ENCODE results near the gene GBA2.

GBA2 gene

DNA sequence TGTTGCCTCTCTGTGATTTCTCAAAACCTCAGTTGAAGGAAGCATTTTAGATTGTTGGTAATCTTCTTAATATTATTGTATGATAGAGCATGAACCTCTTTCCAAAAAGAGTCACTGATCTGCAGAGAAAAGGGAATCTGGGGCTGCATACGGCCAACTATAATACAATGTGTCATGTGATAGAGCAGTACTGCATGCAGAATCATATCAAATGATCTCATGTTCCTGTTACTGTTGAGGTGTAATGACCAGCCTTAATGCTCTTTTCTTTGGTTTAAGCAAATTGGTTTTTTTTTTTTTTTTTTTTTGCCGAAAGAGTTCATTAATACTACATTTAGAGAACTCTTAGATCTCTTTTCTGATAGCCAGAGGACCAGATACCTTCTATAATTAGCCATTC is 18.0 kb upstream of the GBA2 start:
- no peak for DNase-seq (ENCODE audit: low read depth in 2 of 2)

GRCh38 chr9:35763803-35764202 is 14.8 kb upstream of the GBA2 start:
- no peak for DNase-seq (ENCODE audit: low read depth in 2 of 2)

- no peak for DNase-seq (ENCODE audit: low read depth in 2 of 2)
These were observed 14.2 kb upstream of the GBA2 start for GRCh38 chr9:35763181-35763580.

- DNase-seq (ENCODE audit: low read depth in 2 of 2): no peak
These were observed 11.6 kb upstream of the GBA2 start for GRCh38 chr9:35760651-35761050.

- DNase-seq (ENCODE audit: low read depth in 2 of 2): no peak
These were observed 10.8 kb upstream of the GBA2 start for GRCh38 chr9:35759795-35760194.

DNA sequence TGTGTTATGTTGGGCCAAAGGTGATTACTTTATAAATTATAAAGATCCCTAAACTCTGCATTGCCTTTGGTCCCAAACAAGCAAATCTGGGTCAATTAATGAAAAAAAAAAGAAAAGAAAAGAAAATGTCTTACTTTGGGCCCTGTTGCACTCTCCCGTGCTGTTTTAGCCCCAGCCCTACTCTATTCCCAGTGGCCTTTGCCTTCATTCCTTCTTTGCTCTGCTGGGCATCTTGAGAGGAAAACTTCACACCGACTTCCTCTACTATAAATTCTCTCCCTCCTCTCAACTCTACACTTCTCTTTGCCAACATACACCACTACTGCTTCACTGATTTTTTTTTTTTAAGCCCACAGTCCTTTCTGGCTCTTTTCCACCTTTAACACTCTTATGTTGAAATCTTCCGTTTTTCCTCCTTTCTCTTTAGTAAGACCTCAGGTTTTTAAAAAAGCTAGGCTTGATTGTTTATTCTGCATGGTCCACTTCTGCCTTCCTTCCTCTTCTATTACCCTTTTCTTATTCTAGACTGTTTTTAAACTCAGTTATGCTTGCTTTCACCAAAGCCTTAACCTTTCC is 9.5 kb upstream of the GBA2 start:
- no peak for DNase-seq (ENCODE audit: low read depth in 2 of 2)

DNA sequence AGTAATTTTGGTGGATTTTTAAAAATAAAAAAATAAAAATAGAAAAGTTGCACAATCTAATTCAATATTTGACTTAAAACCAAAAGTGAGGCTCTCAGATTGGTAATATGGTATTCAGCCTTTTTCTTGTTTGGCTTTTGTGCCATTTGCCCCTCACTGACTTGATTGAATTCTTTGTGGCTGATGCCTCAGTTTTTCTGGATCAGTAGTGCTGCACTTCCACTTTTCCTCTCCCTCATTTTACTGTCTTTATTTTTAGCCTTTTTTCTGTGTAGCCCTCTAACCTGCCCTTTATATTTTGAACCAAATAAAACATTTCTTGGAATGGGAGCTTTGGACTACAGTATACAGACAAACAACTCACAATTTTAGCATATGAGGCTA is 8.9 kb upstream of the GBA2 start:
- no peak for DNase-seq (ENCODE audit: low read depth in 2 of 2)

GRCh38 chr9:35757226-35757891 is 8.3 kb upstream of the GBA2 start:
- peak in 1 of 2 donors; percentile 19 for DNase-seq (ENCODE audit: low read depth in 2 of 2)

GRCh38 chr9:35756275-35757225 is 7.5 kb upstream of the GBA2 start:
- peak; percentile 75 to 77 for DNase-seq (ENCODE audit: low read depth in 2 of 2)

DNA sequence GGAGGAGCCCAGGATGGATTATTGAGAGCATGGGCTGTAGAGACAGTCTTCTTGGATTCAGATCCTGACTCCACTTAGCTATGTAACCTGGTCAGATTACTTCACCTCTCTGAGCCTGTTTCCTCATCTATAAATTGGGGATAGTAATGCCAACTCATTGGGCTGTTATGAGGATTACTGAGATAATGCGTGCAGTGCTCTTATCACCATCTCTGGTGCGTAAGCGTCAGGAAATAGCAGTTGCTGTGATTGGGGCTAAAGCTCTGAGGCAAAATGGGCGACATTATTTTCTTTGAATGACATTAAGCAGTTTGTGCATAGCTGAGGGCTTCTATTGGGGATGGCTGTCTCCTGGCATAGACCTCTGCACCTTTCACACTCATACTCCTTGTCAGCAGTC is 6.0 kb upstream of the GBA2 start:
- no peak for DNase-seq (ENCODE audit: low read depth in 2 of 2)

GRCh38 chr9:35754264-35754663 is 5.2 kb upstream of the GBA2 start, which contains the start of gene MSMP:
MSMP (minus strand) TSS chr9:35754276; CDS start chr9:35754129, 147 bp downstream.
- DNase-seq (ENCODE audit: low read depth in 2 of 2): no peak

- DNase-seq (ENCODE audit: low read depth in 2 of 2): no peak
These were observed 4.4 kb upstream of the GBA2 start for GRCh38 chr9:35753466-35753865.

- DNase-seq (ENCODE audit: low read depth in 2 of 2): no peak
These were observed 1.2 kb upstream of the GBA2 start for GRCh38 chr9:35750256-35750531.

DNA sequence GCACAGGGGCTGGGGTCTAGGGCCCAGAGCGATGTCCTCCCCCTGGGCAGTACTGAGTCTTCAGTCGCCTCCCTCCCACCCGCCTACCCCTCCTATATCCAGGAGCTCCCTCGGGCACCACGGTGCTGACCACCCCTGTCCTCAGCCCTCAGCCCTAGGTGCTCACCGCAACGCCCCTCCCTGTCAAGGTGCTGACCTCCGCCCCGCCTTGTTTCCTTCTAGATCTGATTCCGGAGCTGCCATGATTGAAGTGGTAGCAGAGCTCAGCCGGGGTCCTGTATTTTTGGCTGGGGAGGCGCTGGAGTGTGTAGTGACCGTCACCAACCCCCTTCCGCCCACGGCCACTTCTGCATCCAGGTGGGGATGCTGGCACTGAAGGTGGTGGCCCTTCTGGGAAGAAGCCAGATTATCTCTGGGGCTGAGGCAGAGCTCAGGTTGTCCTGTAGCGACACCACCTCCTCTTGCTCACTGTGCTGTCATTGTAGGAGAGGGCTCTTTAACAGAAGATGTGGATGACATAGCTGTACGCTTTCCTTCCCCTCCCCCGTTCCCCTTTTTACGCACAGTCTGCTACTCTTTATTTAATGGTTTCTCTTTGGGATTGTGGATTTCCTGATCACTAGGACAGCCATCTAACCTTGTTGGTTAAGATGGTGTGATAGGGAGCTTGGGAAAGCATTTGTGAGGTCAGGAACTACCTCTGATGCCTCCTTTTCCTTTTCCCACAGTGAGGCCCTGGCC is 657 bp upstream of the GBA2 start:
- peak in 1 of 2 donors; percentile 33 for DNase-seq (ENCODE audit: low read depth in 2 of 2)

DNA sequence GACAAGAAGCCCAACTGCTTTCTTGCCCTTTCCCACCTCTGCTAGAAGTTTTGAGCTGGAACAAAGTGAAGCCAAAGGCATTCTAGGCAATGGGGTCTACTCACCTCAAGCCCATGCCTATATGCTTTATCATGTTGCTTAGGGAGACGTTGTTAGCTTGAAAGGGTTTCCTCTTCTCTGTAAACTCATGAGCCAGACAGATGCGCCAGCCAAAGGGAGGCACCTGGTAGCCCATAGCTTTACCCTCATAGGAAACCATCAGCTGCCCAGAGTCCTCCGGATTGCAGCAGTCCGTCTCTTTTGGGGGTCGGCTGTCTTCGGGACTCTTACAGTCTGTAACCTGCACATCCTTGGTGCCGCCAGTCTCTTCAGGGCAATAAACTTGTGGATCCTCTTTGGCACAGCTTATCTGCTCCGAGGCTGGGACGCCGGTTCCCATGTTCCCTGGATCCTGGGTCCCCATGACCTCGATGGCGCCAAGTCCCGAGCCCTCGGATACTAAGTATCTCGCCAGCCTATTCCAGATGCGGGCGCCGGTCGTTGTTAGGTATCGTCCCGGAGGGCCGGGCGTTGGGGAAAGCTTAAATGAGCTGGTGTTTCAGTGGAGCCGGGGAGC is 678 bp downstream of the GBA2 start:
- DNase-seq (ENCODE audit: low read depth in 2 of 2): no peak

DNA sequence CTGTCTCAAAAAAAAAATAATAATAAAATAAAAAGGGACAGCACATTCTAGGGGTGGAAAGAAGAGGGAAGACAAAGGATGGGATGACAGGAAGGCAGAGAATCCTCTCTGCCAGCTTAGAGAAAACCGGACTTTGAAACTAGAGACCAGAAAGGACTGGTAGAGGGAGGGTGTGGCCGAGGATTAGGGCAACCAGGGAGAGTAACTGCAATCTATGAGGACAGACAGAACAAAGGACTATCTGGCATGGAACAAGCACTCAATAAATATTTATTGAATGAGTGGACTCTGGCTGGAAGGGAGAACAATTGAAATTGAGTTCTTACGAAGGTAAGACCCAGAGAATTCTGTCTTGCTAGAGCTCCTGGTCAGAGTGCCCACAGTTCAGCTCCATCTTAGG is 2.4 kb downstream of the GBA2 start:
- DNase-seq (ENCODE audit: low read depth in 2 of 2): no peak

DNA sequence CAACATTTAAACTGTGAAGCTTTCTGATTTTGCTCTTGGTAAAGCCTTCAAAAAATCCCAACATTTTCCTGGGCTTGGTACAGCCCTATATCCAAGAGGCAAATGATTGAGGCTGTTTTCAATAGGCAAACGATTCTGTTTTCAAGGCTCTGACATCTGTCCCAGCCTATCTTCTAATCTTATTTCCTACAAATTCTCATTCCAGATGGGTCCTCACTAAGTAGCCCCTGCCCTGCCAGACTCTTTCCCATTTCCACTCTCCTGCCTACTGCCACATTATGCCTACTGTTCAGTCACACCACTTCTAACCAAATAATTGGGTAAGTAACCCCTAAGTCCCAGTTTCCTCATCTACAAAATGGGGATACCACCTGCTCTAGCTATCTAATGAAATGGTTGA is 3.5 kb downstream of the GBA2 start:
- DNase-seq (ENCODE audit: low read depth in 2 of 2): no peak

DNA sequence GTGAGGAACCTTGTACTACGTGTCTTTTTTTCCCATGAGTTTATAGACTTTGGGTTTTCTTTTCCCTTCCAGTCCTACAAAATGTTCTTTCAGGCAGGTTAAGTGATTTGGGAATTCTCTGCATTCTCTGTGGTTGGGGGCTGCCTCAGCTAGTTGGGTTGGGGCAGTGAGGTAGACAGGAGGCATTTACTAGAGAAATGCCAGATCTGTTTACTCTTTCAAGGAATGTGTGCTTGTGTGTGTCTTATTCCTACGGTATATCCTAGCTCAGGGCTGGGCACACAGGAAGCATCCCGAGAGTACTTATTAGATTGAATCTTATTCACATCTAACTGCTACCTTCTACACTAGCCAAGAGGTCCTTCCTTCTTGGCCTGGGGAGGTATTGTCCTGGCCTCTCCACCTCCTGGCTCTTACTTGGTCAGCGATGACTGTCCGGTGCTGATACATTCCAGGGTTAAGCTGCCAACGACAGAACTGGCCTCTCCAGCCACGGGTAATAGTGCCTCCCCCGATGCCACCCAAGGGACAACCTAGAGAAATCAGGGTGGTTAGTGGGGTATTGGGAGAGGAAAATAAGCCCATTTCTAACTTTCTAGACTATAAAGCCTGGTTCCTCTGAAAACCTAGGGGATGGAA is 5.0 kb downstream of the GBA2 start:
- DNase-seq (ENCODE audit: low read depth in 2 of 2): no peak

DNA sequence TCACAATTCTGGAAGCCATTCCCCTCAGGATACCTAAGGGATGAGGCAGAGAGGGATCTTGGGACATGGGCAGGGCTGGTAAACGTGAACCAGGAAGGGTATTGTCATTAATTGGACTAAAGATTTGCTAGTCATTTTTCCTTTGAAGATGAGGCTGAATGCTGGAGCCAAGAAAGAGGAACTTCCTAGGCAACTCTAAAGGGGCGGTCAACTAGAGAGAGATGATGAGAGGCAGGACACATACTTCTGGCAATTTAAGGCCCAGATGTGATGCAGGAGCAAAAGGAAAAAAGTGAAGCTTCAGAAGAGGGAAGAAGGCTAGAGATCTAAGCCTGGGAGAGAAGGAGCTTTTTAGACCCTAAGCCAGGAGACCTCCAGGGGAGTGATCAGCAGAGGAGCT is 5.6 kb downstream of the GBA2 start:
- no peak for DNase-seq (ENCODE audit: low read depth in 2 of 2)

DNA sequence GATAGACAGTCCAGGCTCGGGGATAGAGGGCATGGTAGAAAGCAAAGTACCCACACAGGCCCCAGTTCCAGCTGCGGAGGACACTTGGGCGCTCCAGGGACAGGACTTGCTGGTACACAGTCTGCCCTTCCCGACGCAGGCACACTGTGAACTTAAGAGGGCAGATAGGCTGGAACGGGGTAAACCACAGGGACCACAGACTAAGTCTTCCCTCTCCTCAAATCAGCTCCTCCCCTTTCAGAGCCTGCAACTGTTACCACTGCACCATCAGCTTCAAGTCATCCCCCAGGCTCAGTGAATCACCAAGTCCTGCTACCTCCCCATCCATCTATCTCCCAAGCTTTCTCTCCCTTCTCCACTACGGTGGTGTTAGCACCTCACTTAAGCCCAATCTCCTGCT is 7.3 kb downstream of the GBA2 start:
- no peak for DNase-seq (ENCODE audit: low read depth in 2 of 2)

- DNase-seq (ENCODE audit: low read depth in 2 of 2): no peak
These were observed 8.8 kb downstream of the GBA2 start for GRCh38 chr9:35740243-35740642.
